ENCODE data around the gene MYO9B.

MYO9B gene

DNA sequence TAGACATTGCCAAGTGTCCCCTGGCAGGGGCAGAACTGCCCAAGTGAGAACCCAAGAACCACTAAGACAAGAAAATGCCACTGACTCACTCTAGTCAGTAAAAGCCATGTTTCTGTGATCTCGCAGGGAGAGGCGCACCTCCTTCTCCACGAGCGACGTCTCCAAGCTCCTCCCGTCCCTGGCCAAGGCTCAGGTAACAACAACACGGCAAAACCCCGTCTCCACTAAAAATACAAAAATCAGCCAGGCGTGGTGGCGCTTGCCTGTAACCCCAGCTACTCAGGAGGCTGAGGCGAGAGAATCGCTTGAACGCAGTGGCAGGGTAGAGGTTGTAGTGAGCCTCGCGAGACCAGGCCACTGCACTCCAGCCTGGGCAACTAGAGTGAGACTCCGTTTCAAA is 122.1 kb downstream of the MYO9B start:
- no peak for DNase-seq (ENCODE audit: low read depth)
- TF ChIP-seq, protein P1, sequence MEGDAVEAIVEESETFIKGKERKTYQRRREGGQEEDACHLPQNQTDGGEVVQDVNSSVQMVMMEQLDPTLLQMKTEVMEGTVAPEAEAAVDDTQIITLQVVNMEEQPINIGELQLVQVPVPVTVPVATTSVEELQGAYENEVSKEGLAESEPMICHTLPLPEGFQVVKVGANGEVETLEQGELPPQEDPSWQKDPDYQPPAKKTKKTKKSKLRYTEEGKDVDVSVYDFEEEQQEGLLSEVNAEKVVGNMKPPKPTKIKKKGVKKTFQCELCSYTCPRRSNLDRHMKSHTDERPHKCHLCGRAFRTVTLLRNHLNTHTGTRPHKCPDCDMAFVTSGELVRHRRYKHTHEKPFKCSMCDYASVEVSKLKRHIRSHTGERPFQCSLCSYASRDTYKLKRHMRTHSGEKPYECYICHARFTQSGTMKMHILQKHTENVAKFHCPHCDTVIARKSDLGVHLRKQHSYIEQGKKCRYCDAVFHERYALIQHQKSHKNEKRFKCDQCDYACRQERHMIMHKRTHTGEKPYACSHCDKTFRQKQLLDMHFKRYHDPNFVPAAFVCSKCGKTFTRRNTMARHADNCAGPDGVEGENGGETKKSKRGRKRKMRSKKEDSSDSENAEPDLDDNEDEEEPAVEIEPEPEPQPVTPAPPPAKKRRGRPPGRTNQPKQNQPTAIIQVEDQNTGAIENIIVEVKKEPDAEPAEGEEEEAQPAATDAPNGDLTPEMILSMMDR (conservative IDR thresholded peaks at IDR 0.05; ENCODE audit: low read depth, low read length): no peak
- no peak overlapping the region for H3K4me3 ChIP-seq (ENCODE audit: low read length)

DNA sequence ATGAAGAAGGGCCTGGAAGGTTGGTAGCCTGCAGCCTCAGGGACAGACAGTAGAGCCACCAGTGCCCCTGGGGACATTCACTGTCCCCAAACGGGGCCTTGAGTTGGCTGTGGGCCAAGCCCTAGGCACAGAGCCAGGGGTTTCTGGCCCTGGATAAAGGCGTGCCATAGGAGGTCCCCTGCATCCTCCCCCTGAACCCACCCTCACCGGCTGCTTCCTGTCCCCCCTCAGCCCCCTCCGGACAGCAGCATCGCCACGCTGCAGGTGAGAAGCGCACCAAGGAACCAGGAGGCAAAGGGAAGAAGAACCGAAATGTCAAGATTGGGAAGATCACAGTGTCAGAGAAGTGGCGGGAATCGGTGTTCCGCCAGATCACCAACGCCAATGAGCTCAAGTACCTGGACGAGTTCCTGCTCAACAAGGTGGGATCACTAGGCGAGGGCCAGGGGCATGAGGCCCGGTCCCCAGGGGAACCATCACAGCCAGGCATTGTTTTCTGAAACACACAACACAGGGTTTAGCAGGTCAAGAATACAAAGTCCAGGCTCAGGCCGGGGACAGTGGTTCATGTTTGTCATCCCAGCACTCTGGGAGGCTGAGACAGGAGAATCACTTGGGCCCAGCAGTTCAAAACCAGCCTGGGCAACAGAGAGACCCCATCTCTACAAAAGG is 125.0 kb downstream of the MYO9B start:
- TF ChIP-seq, protein P1 (conservative IDR thresholded peaks at IDR 0.05; ENCODE audit: low read depth, low read length): no peak
- no peak for DNase-seq (ENCODE audit: low read depth)
- no peak overlapping the region for H3K4me3 ChIP-seq (ENCODE audit: low read length)

DNA sequence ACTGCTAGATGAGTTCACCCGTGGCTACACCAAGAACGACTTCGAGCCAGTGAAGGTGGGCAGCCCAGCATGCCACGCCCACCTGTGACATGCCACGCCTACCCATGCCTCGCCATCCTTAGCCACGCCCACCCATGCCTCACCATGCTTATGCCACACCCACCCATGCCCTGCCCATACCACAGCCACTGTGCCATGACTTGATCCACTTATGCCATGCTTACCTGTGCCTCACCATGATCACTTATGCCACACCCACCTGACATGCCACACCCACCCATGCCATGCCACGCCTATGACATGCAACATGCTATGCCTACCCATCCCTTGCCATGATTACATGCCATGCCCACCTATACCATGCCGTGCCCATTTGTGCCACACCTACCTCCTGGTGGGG is 126.7 kb downstream of the MYO9B start:
- no peak for DNase-seq (ENCODE audit: low read depth)
- TF ChIP-seq, protein P1 (conservative IDR thresholded peaks at IDR 0.05; ENCODE audit: low read depth, low read length): no peak

DNA sequence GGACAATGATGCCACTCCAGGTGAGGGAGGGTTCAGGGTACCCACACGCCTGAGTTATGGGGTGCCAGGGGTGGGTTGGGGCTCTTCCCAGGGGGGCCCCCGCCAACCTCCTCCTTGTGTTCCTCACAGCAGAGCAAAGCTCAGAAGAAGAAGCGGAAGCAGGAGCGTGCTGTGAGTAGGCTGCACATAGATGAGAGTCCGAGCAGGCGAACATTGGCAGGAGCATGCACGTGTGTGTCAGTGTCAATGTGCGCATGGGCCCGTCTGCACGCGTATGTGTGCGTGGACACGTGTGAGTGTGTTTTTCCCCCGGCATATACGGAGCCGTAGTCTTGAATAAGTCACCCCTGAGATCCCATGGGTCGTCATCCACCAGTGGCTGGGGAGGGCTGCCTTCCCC is 127.1 kb downstream of the MYO9B start:
- DNase-seq (ENCODE audit: low read depth): no peak
- H3K4me3 ChIP-seq (ENCODE audit: low read length): no peak overlapping the region
- TF ChIP-seq, protein P1 (conservative IDR thresholded peaks at IDR 0.05; ENCODE audit: low read depth, low read length): no peak

More for the DNA sequence above, 126.7 kb downstream of the MYO9B start:
- no peak overlapping the region for H3K4me3 ChIP-seq (ENCODE audit: low read length)

DNA sequence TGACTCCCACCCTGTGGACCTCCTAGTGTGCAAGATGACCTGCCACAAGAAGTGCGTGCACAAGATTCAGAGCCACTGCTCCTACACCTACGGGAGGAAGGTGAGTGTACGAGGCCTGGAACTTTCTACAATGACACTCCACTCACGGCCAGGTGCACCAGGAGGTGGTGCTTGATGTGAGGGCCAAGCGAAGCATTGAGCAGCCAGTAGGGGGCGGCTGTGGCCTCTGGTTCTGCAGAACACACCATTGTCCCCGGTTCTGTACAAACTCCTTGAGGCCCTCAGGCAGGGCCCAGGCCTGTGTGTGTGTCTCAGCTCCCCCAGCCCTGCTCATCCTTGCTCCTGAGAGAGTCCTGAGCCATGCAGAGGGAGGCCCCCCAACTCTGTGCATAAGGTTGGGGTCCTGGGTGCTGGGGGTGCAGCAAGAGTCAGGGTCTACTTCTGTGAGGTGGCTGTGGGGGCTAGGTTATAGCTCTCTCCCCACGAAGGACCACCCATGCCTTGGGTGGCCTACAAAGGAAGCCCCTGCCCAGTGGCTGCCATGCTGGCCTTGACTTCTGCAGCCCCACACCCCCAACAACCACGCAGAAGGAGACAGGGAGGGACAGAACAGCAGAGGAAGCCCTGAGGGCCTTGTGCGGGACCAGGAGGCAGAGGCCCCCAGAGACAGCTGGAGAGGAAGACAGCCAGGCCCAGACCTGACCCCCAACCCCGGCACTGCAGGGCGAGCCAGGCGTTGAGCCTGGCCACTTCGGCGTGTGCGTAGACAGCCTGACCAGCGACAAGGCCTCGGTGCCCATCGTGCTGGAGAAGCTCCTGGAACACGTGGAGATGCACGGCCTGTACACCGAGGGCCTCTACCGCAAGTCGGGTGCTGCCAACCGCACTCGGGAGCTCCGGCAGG is 129.9 kb downstream of the MYO9B start:
- DNase-seq (ENCODE audit: low read depth): no peak
- H3K4me3 ChIP-seq (ENCODE audit: low read length): no peak overlapping the region
- TF ChIP-seq, protein P1 (conservative IDR thresholded peaks at IDR 0.05; ENCODE audit: low read depth, low read length): peak; percentile 78

DNA sequence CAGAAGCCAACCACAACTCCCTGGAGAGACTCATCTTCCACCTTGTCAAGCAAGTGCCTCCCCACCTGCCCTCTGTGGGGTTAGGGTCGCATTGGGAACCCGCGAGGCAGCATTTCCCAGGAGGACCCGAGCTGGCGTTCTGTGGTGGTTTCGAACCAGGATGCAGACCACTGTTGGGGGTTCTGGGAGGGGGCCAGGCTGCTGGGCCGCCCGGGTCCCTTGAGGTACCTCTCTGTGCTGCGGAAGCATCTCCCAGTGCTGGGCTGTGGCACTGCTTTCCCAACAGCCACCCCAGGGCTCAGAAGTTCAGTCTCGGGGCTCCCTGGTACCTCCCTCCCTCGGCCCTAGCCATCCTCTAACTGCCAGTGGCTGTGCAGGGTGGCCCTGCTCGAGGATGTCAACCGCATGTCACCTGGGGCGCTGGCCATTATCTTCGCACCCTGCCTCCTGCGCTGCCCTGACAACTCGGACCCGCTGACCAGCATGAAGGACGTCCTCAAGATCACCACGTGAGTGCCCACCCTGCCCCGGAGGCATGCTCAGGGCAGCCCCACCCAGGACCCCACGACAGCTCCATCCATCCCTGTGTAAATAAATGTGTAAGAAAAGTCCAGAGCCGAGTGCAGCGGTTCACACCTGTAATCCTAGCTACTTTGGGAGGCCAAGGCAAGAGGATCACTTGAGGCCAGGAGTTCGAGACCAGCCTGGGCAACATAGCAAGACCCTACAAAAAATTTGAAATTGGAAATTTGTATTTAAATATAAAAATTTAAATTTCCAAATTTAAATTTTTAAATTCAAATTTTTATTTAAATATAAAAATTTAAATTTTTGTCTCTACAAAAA is 131.4 kb downstream of the MYO9B start:
- TF ChIP-seq, protein P1 (conservative IDR thresholded peaks at IDR 0.05; ENCODE audit: low read depth, low read length): no peak
- no peak for DNase-seq (ENCODE audit: low read depth)
- no peak overlapping the region for H3K4me3 ChIP-seq (ENCODE audit: low read length)

All from retinal pigment epithelial cell (primary cell).